Neural progenitor cell (in vitro differentiated cells): Measurements from ENCODE around the gene ARHGAP45.

Experiments used
- CTCF ChIP-seq: fragments of 200-600 bp; sonication (generic); IDR thresholded peaks from 2 replicates; pipeline ENCODE4 v1.5.1; 2017; ENCODE audit warnings: antibody characterized with exemption, mild to moderate bottlenecking
- EZH2 ChIP-seq: fragments of 200-600 bp; sonication (generic); IDR thresholded peaks from 2 replicates; pipeline ENCODE4 v1.6.1; 2017; ENCODE audit warnings: antibody characterized with exemption, mild to moderate bottlenecking, moderate library complexity
- EZH2phosphoT487 ChIP-seq: fragments of 200-600 bp; sonication (generic); IDR thresholded peaks from 2 replicates; pipeline ENCODE4 v1.6.1; 2017; ENCODE audit warnings: antibody characterized with exemption

GRCh38 chr19:1122972-1123363 is 56.0 kb downstream of the ARHGAP45 start:
- no peak for TF ChIP-seq EZH2
- TF ChIP-seq CTCF: no peak
- TF ChIP-seq EZH2phosphoT487: no peak
